T-helper 17 cell (primary cell): ENCODE measurements around the gene UCHL3. TPM values are rescaled to one million over a fixed set of nuclear protein-coding genes. Genes with fewer than 3 reads are reported as not detected.

Source experiments
- ATAC-seq: fragments of 150-1000 bp; cut with Tn5 transposase; 2 replicates; pipeline ENCODE4 v1.10.0; 2021; ENCODE audit warnings: mild to moderate bottlenecking, moderate library complexity
- DNase-seq, 3 donors: peaks; one replicate each; pipeline versions ENCODE4 v3.0.0 to v3.0.0-alpha.2; 2020 to 2021
- H3K9me3 ChIP-seq: one replicate; pipeline ENCODE4 v1.7.0; 2013; ENCODE audit warnings: low read length, mild to moderate bottlenecking; ENCODE audit not compliant: control insufficient read depth, poor library complexity, severe bottlenecking
- H3K27ac Mint-ChIP-seq: one replicate; pipeline ENCODE4 v1.8.0; 2022; ENCODE audit warnings: mild to moderate bottlenecking, moderate library complexity, mixed read lengths
- H3K27me3 Mint-ChIP-seq: one replicate; pipeline ENCODE4 v1.8.0; 2022; ENCODE audit warnings: mixed read lengths
- H3K36me3 Mint-ChIP-seq: one replicate; pipeline ENCODE4 v1.8.0; 2022; ENCODE audit warnings: low read depth, mixed read lengths
- H3K4me1 Mint-ChIP-seq: one replicate; pipeline ENCODE4 v1.8.0; 2022; ENCODE audit warnings: mild to moderate bottlenecking, mixed read lengths
- H3K4me3 Mint-ChIP-seq: one replicate; pipeline ENCODE4 v1.8.0; 2022; ENCODE audit warnings: mild to moderate bottlenecking, moderate library complexity, mixed read lengths
- total RNA-seq, 4 donors: library from RNA in 2 of 4; stranded (reverse) in 2 of 4; gene quantifications; one replicate each; pipeline ENCODE4 v1.2.3 and lab custom pipeline; 2022 to 2026

UCHL3 gene
- total RNA-seq, 2 donors from 2014 or later: 18.2 to 27.3 TPM

- peaks cover 3% of the 10 kb centered on the region for H3K36me3 Mint-ChIP-seq
- ATAC-seq: no peak
These were observed 62.8 kb downstream of the UCHL3 start for GRCh38 chr13:75612354-75612753.

GRCh38 chr13:75617230-75617629 lies 67.6 kb downstream of the UCHL3 start:
- no peaks in the 10 kb centered on the region for H3K9me3 ChIP-seq
- no peaks in the 10 kb centered on the region for H3K4me1 Mint-ChIP-seq
- ATAC-seq: no peak
- H3K36me3 Mint-ChIP-seq: peaks cover 3% of the 10 kb centered on the region
- H3K4me3 Mint-ChIP-seq: no peak overlapping the region
- H3K27me3 Mint-ChIP-seq: no peaks in the 10 kb centered on the region
- H3K27ac Mint-ChIP-seq: no peak overlapping the region
- DNase-seq: no peak

More at GRCh38 chr13:75612354-75612753, 62.8 kb downstream of the UCHL3 start:
- H3K27me3 Mint-ChIP-seq: no peaks in the 10 kb centered on the region
- H3K27ac Mint-ChIP-seq: no peak overlapping the region
- no peak for DNase-seq
- no peaks in the 10 kb centered on the region for H3K4me1 Mint-ChIP-seq
- no peak overlapping the region for H3K4me3 Mint-ChIP-seq
- no peaks in the 10 kb centered on the region for H3K9me3 ChIP-seq

- no peak for ATAC-seq
- DNase-seq: no peak
- Mint-ChIP-seq H3K27ac (no peak overlapping the region), H3K36me3 (peaks cover 3% of the 10 kb centered on the region), H3K4me3 (no peak overlapping the region), H3K4me1 (no peaks in the 10 kb centered on the region), H3K27me3 (no peaks in the 10 kb centered on the region)
- no peaks in the 10 kb centered on the region for H3K9me3 ChIP-seq
These were observed 68.7 kb downstream of the UCHL3 start for GRCh38 chr13:75618308-75618707.

- Mint-ChIP-seq H3K36me3 (no peaks in the 10 kb centered on the region), H3K27ac (no peak overlapping the region), H3K4me3 (no peak overlapping the region), H3K4me1 (no peaks in the 10 kb centered on the region), H3K27me3 (no peaks in the 10 kb centered on the region)
- no peaks in the 10 kb centered on the region for H3K9me3 ChIP-seq
- DNase-seq (no peak), ATAC-seq (no peak)
These were observed 70.4 kb downstream of the UCHL3 start for GRCh38 chr13:75620020-75620419.

GRCh38 chr13:75621147-75621546 lies 71.6 kb downstream of the UCHL3 start:
- Mint-ChIP-seq H3K4me1 (no peaks in the 10 kb centered on the region), H3K27me3 (no peaks in the 10 kb centered on the region), H3K27ac (no peak overlapping the region), H3K4me3 (no peak overlapping the region), H3K36me3 (peaks cover 2% of the 10 kb centered on the region)
- no peaks in the 10 kb centered on the region for H3K9me3 ChIP-seq
- DNase-seq: no peak
- ATAC-seq: no peak

GRCh38 chr13:75628801-75629200 lies 79.2 kb downstream of the UCHL3 start:
- no peak overlapping the region for H3K4me3 Mint-ChIP-seq
- H3K27me3 Mint-ChIP-seq: no peaks in the 10 kb centered on the region
- peak overlapping the region; percentile 56 for H3K27ac Mint-ChIP-seq
- H3K4me1 Mint-ChIP-seq: peaks cover 8% of the 10 kb centered on the region
- no peaks in the 10 kb centered on the region for H3K9me3 ChIP-seq
- DNase-seq (no peak), ATAC-seq (no peak)
- H3K36me3 Mint-ChIP-seq: peaks cover 5% of the 10 kb centered on the region

GRCh38 chr13:75633285-75633684 lies 83.7 kb downstream of the UCHL3 start:
- Mint-ChIP-seq H3K27me3 (no peaks in the 10 kb centered on the region), H3K36me3 (peaks cover 2% of the 10 kb centered on the region), H3K4me1 (peaks cover 8% of the 10 kb centered on the region), H3K4me3 (no peak overlapping the region), H3K27ac (peak overlapping the region; percentile 12)
- no peaks in the 10 kb centered on the region for H3K9me3 ChIP-seq
- ATAC-seq: no peak
- DNase-seq: no peak

- H3K4me3 Mint-ChIP-seq: peak overlapping the region; percentile 76
- H3K36me3 Mint-ChIP-seq: no peaks in the 10 kb centered on the region
- no peak overlapping the region for H3K27ac Mint-ChIP-seq
- peaks cover 9% of the 10 kb centered on the region for H3K4me1 Mint-ChIP-seq
- H3K27me3 Mint-ChIP-seq: peaks cover 2% of the 10 kb centered on the region
- DNase-seq (peak in 1 of 3 donors; percentile 11), ATAC-seq (peak; percentile 2)
- no peaks in the 10 kb centered on the region for H3K9me3 ChIP-seq
These were observed 85.7 kb downstream of the UCHL3 start for GRCh38 chr13:75635101-75635827.

- Mint-ChIP-seq H3K4me3 (peak within 1 kb of the TSS; percentile 86), H3K27ac (no peak within 1 kb of the TSS), H3K36me3 (no peaks in the 10 kb centered on the region), H3K4me1 (peaks cover 13% of the 10 kb centered on the region), H3K27me3 (peaks cover 4% of the 10 kb centered on the region)
- ATAC-seq: peak; percentile 69
- DNase-seq: peak; percentile 16 to 52 (median 45)
- H3K9me3 ChIP-seq: no peaks in the 10 kb centered on the region
These were observed 86.3 kb downstream of the UCHL3 start, which contains the start of gene LMO7 for GRCh38 chr13:75635828-75636435. TSS of gene LMO7 (plus strand) at chr13:75636330. CDS start at chr13:75636658, 328 bp downstream.

GRCh38 chr13:75636436-75637180 lies 87.0 kb downstream of the UCHL3 start:
- DNase-seq (peak; percentile 12 to 33 (median 18)), ATAC-seq (peak; percentile 70)
- Mint-ChIP-seq H3K27ac (no peak overlapping the region), H3K36me3 (no peaks in the 10 kb centered on the region), H3K4me1 (peaks cover 13% of the 10 kb centered on the region), H3K4me3 (peak overlapping the region; percentile 86), H3K27me3 (peaks cover 4% of the 10 kb centered on the region)
- no peaks in the 10 kb centered on the region for H3K9me3 ChIP-seq

- no peak for ATAC-seq
- Mint-ChIP-seq H3K27me3 (peaks cover 4% of the 10 kb centered on the region), H3K4me3 (peak overlapping the region; percentile 86), H3K27ac (no peak overlapping the region), H3K36me3 (no peaks in the 10 kb centered on the region), H3K4me1 (peaks cover 13% of the 10 kb centered on the region)
- no peak for DNase-seq
- H3K9me3 ChIP-seq: no peaks in the 10 kb centered on the region
These were observed 87.7 kb downstream of the UCHL3 start for GRCh38 chr13:75637181-75637750.

- Mint-ChIP-seq H3K4me3 (no peak overlapping the region), H3K36me3 (no peaks in the 10 kb centered on the region), H3K27me3 (peaks cover 4% of the 10 kb centered on the region), H3K27ac (no peak overlapping the region), H3K4me1 (peaks cover 10% of the 10 kb centered on the region)
- DNase-seq (no peak), ATAC-seq (no peak)
- H3K9me3 ChIP-seq: no peaks in the 10 kb centered on the region
These were observed 89.9 kb downstream of the UCHL3 start for GRCh38 chr13:75639454-75639853.

- Mint-ChIP-seq H3K27ac (no peak overlapping the region), H3K27me3 (peaks cover 4% of the 10 kb centered on the region), H3K4me3 (no peak overlapping the region), H3K4me1 (peaks cover 10% of the 10 kb centered on the region), H3K36me3 (peaks cover 2% of the 10 kb centered on the region)
- ATAC-seq (no peak), DNase-seq (no peak)
- no peaks in the 10 kb centered on the region for H3K9me3 ChIP-seq
These were observed 91.4 kb downstream of the UCHL3 start for GRCh38 chr13:75641026-75641425.
